ENCODE measurements around the gene PTPRN2.

DNA sequence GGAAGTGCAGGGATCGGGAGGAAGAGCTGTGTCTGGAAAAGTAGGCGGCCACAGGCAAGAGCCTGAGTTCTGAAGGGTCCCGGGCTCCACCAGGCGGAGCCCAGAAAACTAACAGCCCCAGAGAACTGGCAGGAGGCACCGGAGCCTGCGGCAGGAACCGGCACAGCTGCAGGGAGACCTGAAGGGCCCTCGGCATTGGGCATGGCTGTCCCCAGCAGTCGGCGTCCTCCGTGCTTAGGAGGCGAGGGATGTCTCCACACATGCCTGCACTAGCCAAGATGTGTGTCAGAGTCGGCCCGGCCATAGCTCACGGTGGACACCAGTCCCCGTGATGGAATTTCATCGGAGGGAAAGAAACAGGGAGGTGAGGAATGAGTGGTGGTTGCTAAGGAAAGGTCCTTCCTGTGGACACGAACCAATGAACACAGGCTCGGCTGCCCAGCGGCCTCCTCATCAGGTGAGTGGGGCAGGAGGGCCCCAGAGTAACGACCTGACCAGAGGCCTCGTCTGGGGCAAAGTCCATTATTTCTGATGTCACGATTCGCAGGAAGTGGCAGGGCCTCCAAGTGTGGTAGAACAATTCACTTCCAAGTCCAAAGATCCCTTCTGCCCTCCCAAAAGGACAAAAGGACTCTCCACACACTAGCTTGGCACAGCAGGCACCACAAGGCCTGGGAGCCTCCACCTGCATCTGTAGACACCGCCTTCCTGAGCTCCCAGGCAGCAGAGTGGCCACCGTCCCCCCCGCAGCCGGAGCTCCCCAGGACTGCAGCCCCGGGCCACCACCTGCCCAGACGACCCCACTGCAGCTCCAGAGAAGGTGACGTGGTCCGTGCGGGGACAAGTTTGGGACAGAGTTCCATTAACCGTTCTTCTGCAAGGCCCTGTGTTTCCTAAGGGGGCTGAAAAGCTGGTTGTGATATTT lies 444.2 kb downstream of the PTPRN2 start:
- TF ChIP-seq, protein P1, sequence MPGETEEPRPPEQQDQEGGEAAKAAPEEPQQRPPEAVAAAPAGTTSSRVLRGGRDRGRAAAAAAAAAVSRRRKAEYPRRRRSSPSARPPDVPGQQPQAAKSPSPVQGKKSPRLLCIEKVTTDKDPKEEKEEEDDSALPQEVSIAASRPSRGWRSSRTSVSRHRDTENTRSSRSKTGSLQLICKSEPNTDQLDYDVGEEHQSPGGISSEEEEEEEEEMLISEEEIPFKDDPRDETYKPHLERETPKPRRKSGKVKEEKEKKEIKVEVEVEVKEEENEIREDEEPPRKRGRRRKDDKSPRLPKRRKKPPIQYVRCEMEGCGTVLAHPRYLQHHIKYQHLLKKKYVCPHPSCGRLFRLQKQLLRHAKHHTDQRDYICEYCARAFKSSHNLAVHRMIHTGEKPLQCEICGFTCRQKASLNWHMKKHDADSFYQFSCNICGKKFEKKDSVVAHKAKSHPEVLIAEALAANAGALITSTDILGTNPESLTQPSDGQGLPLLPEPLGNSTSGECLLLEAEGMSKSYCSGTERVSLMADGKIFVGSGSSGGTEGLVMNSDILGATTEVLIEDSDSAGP (CRISPR knock-in tag; IDR thresholded peaks at IDR 0.05; ENCODE audit: borderline replicate concordance), result 0 out of 2 replicates have a peak, but pooled peaks have one; percentile 44
- TF ChIP-seq DR1 (CRISPR knock-in tag; IDR thresholded peaks at IDR 0.05) (no peak), NCOA1 (CRISPR knock-in tag; IDR thresholded peaks at IDR 0.05) (no peak), SRF (IDR thresholded peaks at IDR 0.05; ENCODE audit: low read depth, low read length) (no peak)
